Right renal pelvis (tissue), 4 donors: ENCODE results near the gene CATSPERZ. TPM values are rescaled to one million over a fixed set of nuclear protein-coding genes. Genes with fewer than 3 reads are reported as not detected.

ENCODE experiments used
- DNase-seq, 4 donors: peaks; one replicate each; pipeline ENCODE4 v3.0.0-alpha.2; 2013; ENCODE audit warnings: low read depth in 4 of 4, low spot score in 3 of 4, missing footprints in 1 of 4
- polyA plus RNA-seq, 4 donors: library from polyadenylated mRNA; unstranded; fragments of 120-200 nt; gene quantifications; one replicate each; pipeline ENCODE4 v1.2.1, GENCODE V29; 2013; ENCODE audit not compliant: insufficient read length in 4 of 4

The CATSPERZ gene
- polyA plus RNA-seq, 4 donors, result 0.29 TPM; not detected in 3

GRCh38 chr11:64352995-64353714 is 53.0 kb downstream of the CATSPERZ start:
- no peak for DNase-seq

GRCh38 chr11:64353715-64354506 is 53.8 kb downstream of the CATSPERZ start:
- no peak for DNase-seq

Other genes starting within 250 kb of the CATSPERZ start
- gene MACROD1, start 134.2 kb upstream of the CATSPERZ start, polyA plus RNA-seq, result 10 to 100 TPM; 13.6 to 18.9 (median 14.1) TPM
- 100 to 1,000 TPM; 188 to 239 (median 197) TPM for gene STIP1, start 114.2 kb upstream of the CATSPERZ start, polyA plus RNA-seq
- gene FERMT3, start 93.6 kb upstream of the CATSPERZ start, polyA plus RNA-seq, result 1 to 10 TPM; 5.0 to 9.2 (median 5.8) TPM
- gene TRPT1, start 74.2 kb upstream of the CATSPERZ start, polyA plus RNA-seq, result 10 to 100 TPM; 41.9 to 52.0 (median 44.9) TPM
- 10 to 100 TPM; 20.1 to 31.8 (median 22.9) TPM for gene NUDT22, start 74.1 kb upstream of the CATSPERZ start, polyA plus RNA-seq
- gene DNAJC4, start 69.8 kb upstream of the CATSPERZ start, polyA plus RNA-seq, result 10 to 100 TPM; 62.1 to 75.6 (median 63.9) TPM
- gene VEGFB, start 65.8 kb upstream of the CATSPERZ start, polyA plus RNA-seq, result 10 to 100 TPM; 80.7 to 98.7 (median 93.8) TPM
- gene FKBP2, start 59.3 kb upstream of the CATSPERZ start, polyA plus RNA-seq, result 100 to 1,000 TPM in 1 of 4 donors, 10 to 100 TPM in 3; 76.2 to 109 (median 85.7) TPM
- gene PPP1R14B, start 53.4 kb upstream of the CATSPERZ start, polyA plus RNA-seq, result 10 to 100 TPM; 61.9 to 88.4 (median 74.0) TPM
- gene PLCB3, start 48.8 kb upstream of the CATSPERZ start, polyA plus RNA-seq, result 10 to 100 TPM; 12.2 to 15.1 (median 13.8) TPM
- gene BAD, start 15.7 kb upstream of the CATSPERZ start, polyA plus RNA-seq, result 10 to 100 TPM; 44.2 to 69.5 (median 49.2) TPM
- 10 to 100 TPM; 30.3 to 46.9 (median 35.1) TPM for gene GPR137, start 14.5 kb upstream of the CATSPERZ start, polyA plus RNA-seq
- under 1 TPM in 1 of 4 donors, not detected in 3; 0.08 TPM for gene KCNK4, start 9.1 kb upstream of the CATSPERZ start, polyA plus RNA-seq
- gene ESRRA, start 5.2 kb downstream of the CATSPERZ start, polyA plus RNA-seq, result 10 to 100 TPM; 17.9 to 27.7 (median 18.5) TPM
- 100 to 1,000 TPM; 214 to 270 (median 239) TPM for gene TRMT112, start 17.2 kb downstream of the CATSPERZ start, polyA plus RNA-seq
- 100 to 1,000 TPM; 183 to 250 (median 192) TPM for gene PRDX5, start 17.8 kb downstream of the CATSPERZ start, polyA plus RNA-seq
- 1 to 10 TPM; 2.1 to 3.2 (median 2.9) TPM for gene CCDC88B, start 39.8 kb downstream of the CATSPERZ start, polyA plus RNA-seq
- 10 to 100 TPM; 10.5 to 15.4 (median 11.5) TPM for gene RPS6KA4, start 58.8 kb downstream of the CATSPERZ start, polyA plus RNA-seq